KOPT-K1 (cell line): ENCODE results near the gene LRCH1.
A peak's percentile ranks its signal among the peaks of the same experiment; 100 is the strongest.

Source experiments
- H3K27ac ChIP-seq: fragments of 200-600 bp; sonication (generic); 2 replicates; pipeline ENCODE4 v1.5.1; 2016; ENCODE audit warnings: antibody characterized with exemption, mild to moderate bottlenecking, low read depth, low read length; ENCODE audit not compliant: poor library complexity, severe bottlenecking
- H3K36me3 ChIP-seq: fragments of 200-600 bp; sonication (generic); 2 replicates; pipeline ENCODE4 v1.5.1; 2017; ENCODE audit warnings: antibody characterized with exemption, mild to moderate bottlenecking, low read length, moderate library complexity; ENCODE audit not compliant: insufficient read depth
- H3K9me3 ChIP-seq: fragments of 200-600 bp; sonication (generic); 2 replicates; pipeline ENCODE4 v1.5.1; 2017; ENCODE audit warnings: antibody characterized with exemption, low read length, mild to moderate bottlenecking; ENCODE audit not compliant: insufficient read depth, poor library complexity, severe bottlenecking

Gene LRCH1

GRCh38 chr13:46526740-46527139 is 26.2 kb upstream of the LRCH1 start:
- H3K9me3 ChIP-seq = no peaks in the 10 kb centered on the region
- H3K27ac ChIP-seq = no peak overlapping the region
- H3K36me3 ChIP-seq = no peaks in the 10 kb centered on the region

- Histone ChIP-seq H3K36me3 (no peaks in the 10 kb centered on the region), H3K27ac (no peak overlapping the region), H3K9me3 (no peaks in the 10 kb centered on the region)
These were observed 25.7 kb upstream of the LRCH1 start for GRCh38 chr13:46527237-46527636.

GRCh38 chr13:46529216-46529919 is 23.6 kb upstream of the LRCH1 start:
- no peaks in the 10 kb centered on the region for H3K36me3 ChIP-seq
- no peak overlapping the region for H3K27ac ChIP-seq
- H3K9me3 ChIP-seq = no peaks in the 10 kb centered on the region

GRCh38 chr13:46530084-46530935 is 22.7 kb upstream of the LRCH1 start:
- Histone ChIP-seq H3K27ac (no peak overlapping the region), H3K36me3 (no peaks in the 10 kb centered on the region), H3K9me3 (no peaks in the 10 kb centered on the region)

- Histone ChIP-seq H3K9me3 (no peaks in the 10 kb centered on the region), H3K27ac (peak overlapping the region; percentile 42)
These were observed 21.0 kb upstream of the LRCH1 start for GRCh38 chr13:46531953-46532352.

GRCh38 chr13:46535002-46535401 is 18.0 kb upstream of the LRCH1 start:
- no peaks in the 10 kb centered on the region for H3K36me3 ChIP-seq
- H3K9me3 ChIP-seq = no peaks in the 10 kb centered on the region
- no peak overlapping the region for H3K27ac ChIP-seq

More at GRCh38 chr13:46531953-46532352, 21.0 kb upstream of the LRCH1 start:
- H3K36me3 ChIP-seq = no peaks in the 10 kb centered on the region

GRCh38 chr13:46535825-46536224 is 17.1 kb upstream of the LRCH1 start:
- H3K9me3 ChIP-seq = no peaks in the 10 kb centered on the region
- H3K27ac ChIP-seq = no peak overlapping the region
- no peaks in the 10 kb centered on the region for H3K36me3 ChIP-seq

- H3K9me3 ChIP-seq = no peaks in the 10 kb centered on the region
- H3K36me3 ChIP-seq = no peaks in the 10 kb centered on the region
- no peak overlapping the region for H3K27ac ChIP-seq
These were observed 16.6 kb upstream of the LRCH1 start for GRCh38 chr13:46536341-46536740.

GRCh38 chr13:46539231-46539630 is 13.7 kb upstream of the LRCH1 start:
- H3K9me3 ChIP-seq = no peaks in the 10 kb centered on the region
- H3K27ac ChIP-seq = no peak overlapping the region
- H3K36me3 ChIP-seq = no peaks in the 10 kb centered on the region

GRCh38 chr13:46541210-46541609 is 11.8 kb upstream of the LRCH1 start:
- no peaks in the 10 kb centered on the region for H3K36me3 ChIP-seq
- H3K27ac ChIP-seq = no peak overlapping the region
- no peaks in the 10 kb centered on the region for H3K9me3 ChIP-seq

- Histone ChIP-seq H3K27ac (no peak overlapping the region), H3K36me3 (no peaks in the 10 kb centered on the region), H3K9me3 (no peaks in the 10 kb centered on the region)
These were observed 10.1 kb upstream of the LRCH1 start for GRCh38 chr13:46542833-46543232.

GRCh38 chr13:46543287-46543686 is 9.7 kb upstream of the LRCH1 start:
- no peak overlapping the region for H3K27ac ChIP-seq
- no peaks in the 10 kb centered on the region for H3K36me3 ChIP-seq
- H3K9me3 ChIP-seq = no peaks in the 10 kb centered on the region

GRCh38 chr13:46544208-46544607 is 8.8 kb upstream of the LRCH1 start:
- no peaks in the 10 kb centered on the region for H3K9me3 ChIP-seq
- H3K27ac ChIP-seq = no peak overlapping the region
- no peaks in the 10 kb centered on the region for H3K36me3 ChIP-seq

- Histone ChIP-seq H3K27ac (no peak overlapping the region), H3K36me3 (no peaks in the 10 kb centered on the region)
These were observed 8.2 kb upstream of the LRCH1 start for GRCh38 chr13:46544811-46545210.

GRCh38 chr13:46546084-46546768 is 6.7 kb upstream of the LRCH1 start:
- Histone ChIP-seq H3K27ac (no peak overlapping the region), H3K9me3 (no peaks in the 10 kb centered on the region), H3K36me3 (no peaks in the 10 kb centered on the region)

More at GRCh38 chr13:46544811-46545210, 8.2 kb upstream of the LRCH1 start:
- H3K9me3 ChIP-seq = no peaks in the 10 kb centered on the region
